LNCAP (cell line): Measurements from ENCODE around the gene SSR3.

Experiments used
- TF ChIP-seq, protein P1 (sequence below): fragments of 450-650 bp; IDR thresholded peaks from 2 replicates; pipeline ENCODE4 v1.5.1; 2017; ENCODE audit warnings: mild to moderate bottlenecking

Gene SSR3

DNA sequence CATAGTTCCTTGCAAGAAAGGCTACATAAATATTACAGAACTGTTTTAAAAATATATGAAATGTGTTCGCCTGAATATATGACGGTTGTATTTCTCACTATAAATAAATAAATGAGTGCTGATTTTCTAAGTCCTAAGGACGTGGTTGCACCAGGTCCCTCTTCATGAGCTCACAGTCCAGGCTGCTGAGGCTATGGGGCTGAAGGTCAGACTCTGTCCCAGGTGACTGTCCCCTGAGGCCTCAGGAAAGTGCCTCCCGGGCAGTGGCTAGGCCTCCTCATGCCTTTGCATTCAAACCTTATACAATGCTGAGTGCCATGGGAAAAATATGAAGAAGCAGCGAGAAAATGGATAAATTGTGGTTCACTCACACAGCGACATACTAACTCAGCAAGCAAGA lies 43.5 kb upstream of the SSR3 start:
- TF ChIP-seq, protein P1, sequence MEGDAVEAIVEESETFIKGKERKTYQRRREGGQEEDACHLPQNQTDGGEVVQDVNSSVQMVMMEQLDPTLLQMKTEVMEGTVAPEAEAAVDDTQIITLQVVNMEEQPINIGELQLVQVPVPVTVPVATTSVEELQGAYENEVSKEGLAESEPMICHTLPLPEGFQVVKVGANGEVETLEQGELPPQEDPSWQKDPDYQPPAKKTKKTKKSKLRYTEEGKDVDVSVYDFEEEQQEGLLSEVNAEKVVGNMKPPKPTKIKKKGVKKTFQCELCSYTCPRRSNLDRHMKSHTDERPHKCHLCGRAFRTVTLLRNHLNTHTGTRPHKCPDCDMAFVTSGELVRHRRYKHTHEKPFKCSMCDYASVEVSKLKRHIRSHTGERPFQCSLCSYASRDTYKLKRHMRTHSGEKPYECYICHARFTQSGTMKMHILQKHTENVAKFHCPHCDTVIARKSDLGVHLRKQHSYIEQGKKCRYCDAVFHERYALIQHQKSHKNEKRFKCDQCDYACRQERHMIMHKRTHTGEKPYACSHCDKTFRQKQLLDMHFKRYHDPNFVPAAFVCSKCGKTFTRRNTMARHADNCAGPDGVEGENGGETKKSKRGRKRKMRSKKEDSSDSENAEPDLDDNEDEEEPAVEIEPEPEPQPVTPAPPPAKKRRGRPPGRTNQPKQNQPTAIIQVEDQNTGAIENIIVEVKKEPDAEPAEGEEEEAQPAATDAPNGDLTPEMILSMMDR = no peak

DNA sequence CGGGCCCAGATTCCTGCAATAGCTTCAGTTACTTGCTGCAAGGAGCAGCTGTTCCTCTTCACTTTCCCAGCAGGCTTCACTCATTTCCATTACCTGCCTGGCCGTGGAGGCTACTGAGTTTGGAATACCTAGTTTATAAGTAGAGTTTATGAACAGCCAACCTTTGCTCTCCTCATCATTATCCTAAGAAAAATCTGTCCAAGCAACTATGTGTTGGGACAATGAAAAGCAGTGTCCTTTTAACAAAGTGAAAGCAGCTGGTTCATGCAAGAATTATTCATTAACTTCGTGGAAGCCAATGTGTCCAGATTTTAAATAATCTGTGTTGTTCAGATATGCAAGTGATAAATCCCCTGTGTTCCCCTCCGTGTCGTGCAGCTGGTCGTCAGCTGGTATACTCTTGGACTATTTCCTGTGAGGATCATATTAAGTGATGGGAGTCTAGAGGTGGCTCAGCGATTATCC lies 39.3 kb upstream of the SSR3 start:
- TF ChIP-seq, protein P1 = no peak

DNA sequence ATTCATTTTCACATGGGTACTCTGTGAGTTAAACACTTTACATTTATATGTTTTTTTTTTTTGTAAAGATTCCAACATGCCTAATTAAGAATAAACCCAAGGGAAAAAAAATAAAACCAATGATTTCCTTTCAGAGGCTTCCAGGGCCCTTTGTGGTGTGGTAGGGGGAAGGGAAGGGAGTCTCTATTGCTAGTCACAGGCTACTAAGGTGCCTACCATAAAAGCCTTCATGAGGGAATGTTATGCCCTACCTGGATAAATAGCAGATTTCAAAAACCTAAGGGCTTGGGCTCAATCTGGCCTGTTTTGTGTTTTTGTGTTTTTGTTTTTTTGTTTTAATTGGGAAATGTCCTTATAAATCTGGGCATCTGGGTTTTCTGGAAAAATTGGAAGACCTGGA lies 38.9 kb upstream of the SSR3 start:
- TF ChIP-seq, protein P1 = no peak

DNA sequence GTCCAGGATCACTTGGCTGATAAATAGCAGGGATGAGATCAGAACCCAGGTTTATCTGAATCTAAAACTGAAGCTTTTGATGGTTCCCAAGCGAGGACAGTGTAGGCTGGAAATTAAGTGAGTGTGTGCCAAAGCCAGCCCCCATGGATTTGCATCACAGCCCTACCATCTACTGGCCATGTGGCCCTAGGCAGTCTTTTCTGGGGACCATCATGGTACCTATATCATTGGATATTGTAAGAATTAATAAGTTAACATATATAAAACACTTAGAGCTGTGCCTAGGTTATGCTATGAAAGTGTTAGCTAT lies 32.8 kb upstream of the SSR3 start:
- TF ChIP-seq, protein P1 = no peak

DNA sequence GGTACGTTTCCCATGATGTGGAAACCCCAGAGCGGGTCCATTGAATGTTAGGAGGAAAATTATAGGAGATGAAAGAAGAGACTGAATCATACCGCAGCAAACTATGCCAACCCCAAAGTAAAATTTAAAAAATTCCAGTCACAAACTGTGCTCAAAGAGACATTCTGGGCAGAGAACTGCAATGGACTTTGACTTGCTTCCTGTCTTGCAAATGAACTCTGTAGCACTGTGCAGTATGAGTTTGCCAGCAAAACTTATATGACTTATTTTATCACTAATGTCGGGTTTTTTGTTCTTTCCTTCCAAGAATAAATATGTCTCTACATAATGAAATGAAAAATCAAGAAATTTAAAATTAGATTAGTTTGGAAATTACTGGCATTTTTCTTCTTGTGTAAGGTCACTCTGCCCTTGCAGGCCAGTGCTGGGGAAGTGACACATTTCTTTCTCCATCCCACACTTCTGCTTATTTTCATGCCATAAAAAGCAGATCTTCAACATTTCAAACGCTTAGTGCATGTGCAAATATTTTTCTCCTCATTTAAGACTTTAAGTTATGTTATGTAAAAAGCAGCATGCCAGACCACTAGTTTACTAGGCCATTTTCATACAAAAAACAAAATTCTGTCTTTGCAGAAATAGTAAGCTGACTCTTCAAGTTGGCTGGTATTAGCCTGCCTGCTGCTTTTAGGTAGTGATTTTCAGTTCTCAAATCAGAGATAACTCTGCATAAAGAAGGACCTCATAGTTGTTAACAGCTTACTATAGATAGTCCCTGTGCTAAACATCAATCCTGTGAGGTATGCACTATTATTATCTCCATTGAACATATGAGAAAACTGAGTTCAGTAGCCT lies 32.2 kb upstream of the SSR3 start:
- TF ChIP-seq, protein P1 = no peak

DNA sequence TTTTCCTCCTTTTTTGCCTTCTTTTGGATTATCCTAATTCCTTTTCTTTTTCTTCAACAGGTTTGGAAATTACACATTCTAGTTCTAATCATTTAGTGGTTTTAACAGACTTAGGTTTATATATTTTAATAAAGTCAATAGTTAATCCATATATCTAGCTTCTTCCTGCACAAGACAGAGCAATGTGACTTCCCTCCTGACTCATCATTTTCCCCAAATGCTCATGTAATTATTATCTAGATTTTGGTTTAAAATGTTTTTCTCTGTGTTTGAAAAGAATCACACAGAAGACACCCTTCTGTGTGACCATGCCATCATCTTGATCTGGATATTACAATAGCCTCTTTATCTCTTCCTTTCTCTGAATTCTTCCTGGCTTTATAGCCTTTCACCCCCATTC lies 28.6 kb upstream of the SSR3 start:
- TF ChIP-seq, protein P1 = no peak

DNA sequence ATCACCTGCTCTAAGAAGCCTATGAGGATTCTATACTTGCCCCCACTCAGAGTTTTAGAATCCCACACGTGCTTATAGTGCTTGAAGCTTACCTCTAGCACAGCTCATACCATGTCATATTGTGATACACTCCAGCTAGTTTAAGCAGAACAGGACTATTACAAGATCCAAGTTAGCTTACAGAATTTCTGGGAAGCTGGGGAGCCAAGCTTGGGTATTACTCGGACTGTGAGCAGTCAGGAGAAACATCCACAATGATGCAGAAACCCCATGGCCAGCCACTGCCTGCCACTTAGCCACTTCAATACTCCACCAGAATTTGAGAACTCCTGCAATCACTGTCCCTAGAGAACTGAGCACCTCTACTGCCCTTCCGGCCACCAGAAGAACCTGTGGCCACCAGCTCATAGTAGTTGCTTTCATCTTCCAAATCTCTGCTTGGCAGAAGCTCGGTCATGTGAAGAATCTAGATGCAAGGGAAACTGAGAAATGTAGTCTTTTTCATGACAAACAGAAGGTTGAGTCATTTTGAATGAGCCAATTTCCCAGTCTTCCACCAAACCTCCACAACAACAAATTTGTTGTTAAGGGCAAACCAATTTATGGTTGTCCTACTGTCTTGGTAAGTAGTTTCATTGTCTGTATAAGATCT lies 27.7 kb upstream of the SSR3 start:
- TF ChIP-seq, protein P1 = no peak
